IMR-90 (cell line): ENCODE measurements around the gene MGAT5. TPM values are rescaled to one million over a fixed set of nuclear protein-coding genes. Genes with fewer than 3 reads are reported as not detected.

ENCODE experiments used
- ATAC-seq: fragments of 200-7000 bp; cut with Tn5 transposase; 2 replicates; pipeline ENCODE4 v1.9.1; 2020; ENCODE audit warnings: low read depth, mild to moderate bottlenecking, moderate library complexity
- BruUV-seq: library from RNA; stranded (reverse); fragments of 400-500 nt; replicated peaks from 2 replicates; lab custom pipeline; 2021; lab: Mats Ljungman, UMichigan
- CTCF ChIA-PET: fragments of 300-600 bp; formaldehyde crosslinking; extraction: SDS; loops from one replicate; lab custom pipeline; 2021; ENCODE audit warnings: antibody characterized with exemption; lab: Yijun Ruan, JAX
- POLR2A ChIA-PET: fragments of 300-600 bp; sonication (Branson Sonifier 250); formaldehyde crosslinking; loops from one replicate; lab custom pipeline; 2022; ENCODE audit warnings: antibody characterized with exemption; ENCODE audit not compliant: unreplicated experiment; lab: Charles Lee
- DNase-seq: peaks from one replicate; pipeline ENCODE4 v3.0.0; 2013
- H2AFZ ChIP-seq: replicated peaks from 2 replicates; pipeline ENCODE3; 2013; ENCODE audit warnings: low read length, mild to moderate bottlenecking; ENCODE audit not compliant: poor library complexity
- H2AK5ac ChIP-seq: 2 replicates; pipeline ENCODE4 v1.6.1; 2013; ENCODE audit warnings: low read depth, low read length, inconsistent platforms
- H2AK9ac ChIP-seq: replicated peaks from 2 replicates; pipeline ENCODE3; 2013; ENCODE audit warnings: mild to moderate bottlenecking, low read depth, low read length, moderate library complexity; ENCODE audit not compliant: poor library complexity
- H2BK120ac ChIP-seq: 2 replicates; pipeline ENCODE4 v1.6.1; 2013; ENCODE audit warnings: low read depth, low read length, inconsistent platforms
- H2BK15ac ChIP-seq: 3 replicates; pipeline ENCODE4 v1.6.1; 2013; ENCODE audit warnings: low read depth, low read length, inconsistent platforms
- H2BK20ac ChIP-seq: 2 replicates; pipeline ENCODE4 v1.6.1; 2013; ENCODE audit warnings: low read depth, mild to moderate bottlenecking, inconsistent platforms, low read length, moderate library complexity
- H2BK5ac ChIP-seq: 2 replicates; pipeline ENCODE4 v1.6.1; 2013; ENCODE audit warnings: mild to moderate bottlenecking, low read depth, low read length, inconsistent platforms; ENCODE audit not compliant: poor library complexity, severe bottlenecking
- H3K14ac ChIP-seq: replicated peaks from 2 replicates; pipeline ENCODE4 v1.6.1; 2013; ENCODE audit warnings: low read depth, low read length, inconsistent platforms
- H3K18ac ChIP-seq: 2 replicates; pipeline ENCODE4 v1.6.1; 2013; ENCODE audit warnings: low read depth, low read length, control low read depth
- H3K23ac ChIP-seq: 2 replicates; pipeline ENCODE4 v1.6.1; 2013; ENCODE audit warnings: low read depth, low read length, inconsistent platforms
- H3K27ac ChIP-seq: 2 replicates; pipeline ENCODE4 v1.5.1; 2013; ENCODE audit warnings: mild to moderate bottlenecking, control low read depth, low read length; ENCODE audit not compliant: insufficient read depth
- H3K27me3 ChIP-seq: 2 replicates; pipeline ENCODE4 v1.6.1; 2013; ENCODE audit warnings: low read length; ENCODE audit not compliant: control insufficient read depth, insufficient read depth
- H3K36me3 ChIP-seq: 2 replicates; pipeline ENCODE4 v1.6.1; 2013; ENCODE audit warnings: low read length, mixed read lengths; ENCODE audit not compliant: control insufficient read depth, insufficient read depth
- H3K4ac ChIP-seq: 2 replicates; pipeline ENCODE4 v1.6.1; 2013; ENCODE audit warnings: low read depth, low read length, inconsistent platforms
- H3K4me1 ChIP-seq: 2 replicates; pipeline ENCODE4 v1.6.1; 2013; ENCODE audit warnings: low read length, mixed read lengths; ENCODE audit not compliant: control insufficient read depth, insufficient read depth
- H3K4me2 ChIP-seq: 2 replicates; pipeline ENCODE4 v1.6.1; 2013; ENCODE audit warnings: low read depth, mild to moderate bottlenecking, control low read depth, low read length, moderate library complexity
- H3K4me3 ChIP-seq: 2 replicates; pipeline ENCODE4 v1.5.1; 2013; ENCODE audit warnings: low read depth, mild to moderate bottlenecking, control low read depth, low read length, moderate library complexity; ENCODE audit not compliant: insufficient read depth
- H3K56ac ChIP-seq: 2 replicates; pipeline ENCODE4 v1.6.1; 2013; ENCODE audit warnings: low read length, inconsistent platforms; ENCODE audit not compliant: insufficient read depth; ENCODE audit errors: extremely low read depth
- H3K79me1 ChIP-seq, 2 experiments: 2 replicates each; pipeline ENCODE4 v1.6.1; 2013; ENCODE audit warnings: low read length in 2 of 2, inconsistent platforms in 1 of 2, low read depth in 1 of 2
- H3K9ac ChIP-seq: 2 replicates; pipeline ENCODE4 v1.6.1; 2013; ENCODE audit warnings: low read depth, low read length, control low read depth
- H3K9me1 ChIP-seq: 2 replicates; pipeline ENCODE4 v1.6.1; 2013; ENCODE audit warnings: low read length, inconsistent platforms; ENCODE audit not compliant: insufficient read depth
- H3K9me3 ChIP-seq: 2 replicates; pipeline ENCODE4 v1.6.1; 2013; ENCODE audit warnings: low read length; ENCODE audit not compliant: control insufficient read depth, insufficient read depth
- H4K20me1 ChIP-seq: 2 replicates; pipeline ENCODE4 v1.6.1; 2013; ENCODE audit warnings: low read length, inconsistent platforms; ENCODE audit not compliant: insufficient read depth
- H4K5ac ChIP-seq: 2 replicates; pipeline ENCODE4 v1.6.1; 2013; ENCODE audit warnings: mild to moderate bottlenecking, low read depth, low read length, control low read depth
- H4K8ac ChIP-seq, 2 experiments: 2 replicates each; pipeline ENCODE4 v1.6.1; 2013; ENCODE audit warnings: low read depth in 2 of 2, low read length in 2 of 2, control low read depth in 1 of 2, inconsistent platforms in 1 of 2
- H4K91ac ChIP-seq: 2 replicates; pipeline ENCODE4 v1.6.1; 2013; ENCODE audit warnings: low read depth, low read length, inconsistent platforms; ENCODE audit not compliant: insufficient read depth
- BHLHE40 ChIP-seq: fragments of 150-350 bp; IDR thresholded peaks from 2 replicates; pipeline ENCODE4 v1.6.1; 2016; ENCODE audit warnings: mild to moderate bottlenecking, low read depth, low read length
- CEBPB ChIP-seq: IDR thresholded peaks from 2 replicates; pipeline ENCODE4 v1.6.1; 2012; ENCODE audit warnings: low read depth, low read length, improper control_type of control experiment
- CHD1 ChIP-seq: IDR thresholded peaks from 2 replicates; pipeline ENCODE4 v1.6.1; 2012; ENCODE audit warnings: low read depth, low read length, improper control_type of control experiment
- ELK1 ChIP-seq: fragments of 150-350 bp; IDR thresholded peaks from 2 replicates; pipeline ENCODE4 v1.6.1; 2016; ENCODE audit warnings: low read depth, mild to moderate bottlenecking, low read length, moderate library complexity, borderline replicate concordance
- MAFK ChIP-seq: IDR thresholded peaks from 2 replicates; pipeline ENCODE4 v1.6.1; 2012; ENCODE audit warnings: low read depth, low read length, improper control_type of control experiment
- MXI1 ChIP-seq: IDR thresholded peaks from 2 replicates; pipeline ENCODE4 v1.6.1; 2012; ENCODE audit warnings: low read depth, mild to moderate bottlenecking, low read length, moderate library complexity, borderline replicate concordance
- NFE2L2 ChIP-seq: fragments of 150-350 bp; IDR thresholded peaks from 2 replicates; pipeline ENCODE4 v1.6.1; 2016; ENCODE audit warnings: low read depth, mild to moderate bottlenecking, low read length
- POLR2A ChIP-seq: IDR thresholded peaks from 2 replicates; pipeline ENCODE4 v1.6.1; 2012; ENCODE audit warnings: mild to moderate bottlenecking, low read depth, low read length
- RCOR1 ChIP-seq: IDR thresholded peaks from 2 replicates; pipeline ENCODE4 v1.6.1; 2012; ENCODE audit warnings: mild to moderate bottlenecking, low read length, improper control_type of control experiment; ENCODE audit not compliant: insufficient replicate concordance
- RFX5 ChIP-seq: IDR thresholded peaks from 2 replicates; pipeline ENCODE4 v1.8.0; 2012; ENCODE audit warnings: low read depth, mild to moderate bottlenecking, low read length, moderate library complexity
- SMC3 ChIP-seq: fragments of 150-350 bp; IDR thresholded peaks from 2 replicates; pipeline ENCODE4 v1.6.1; 2016; ENCODE audit warnings: low read depth, mild to moderate bottlenecking, antibody characterized with exemption, low read length, moderate library complexity
- WGBS, 2 experiments: methylation state at CpG; one replicate each; pipeline versions ENCODE4 v1.1.5 to v1.1.7; 2013; ENCODE audit warnings: missing lambda C conversion rate in 2 of 2; ENCODE audit not compliant: insufficient read length in 1 of 2; ENCODE audit errors: extremely low coverage in 2 of 2; 5-methylcytosine and 5-hydroxymethylcytosine counted together
- dilution Hi-C: fragments of 300-500 bp; cut with HindIII; formaldehyde crosslinking; loops from one replicate; pipeline ENCODE4 v1.14.3; 2018; ENCODE audit warnings: low sequenced_read_pairs; ENCODE audit not compliant: unreplicated experiment
- in situ Hi-C: fragments of 300-500 bp; cut with MboI; formaldehyde crosslinking; loops from 3 replicates; pipeline ENCODE4 v1.14.3; 2019; ENCODE audit warnings: low sequenced_read_pairs, inconsistent platforms, mixed read lengths
- intact Hi-C: fragments of 100-400 bp; cut with micrococcal nuclease; formaldehyde crosslinking; loops from 2 replicates; pipeline ENCODE4 v1.10.0; 2022
- polyA plus RNA-seq, 3 experiments: library from polyadenylated mRNA; depleted of rRNA; stranded (reverse); fragments of >200 nt; gene quantifications; 2 replicates each; pipeline ENCODE4 v1.2.3, GENCODE V29; 2012; ENCODE audit warnings: low replicate concordance in 1 of 3
- total RNA-seq: library from RNA; depleted of rRNA; stranded (reverse); fragments of >200 nt; gene quantifications from 2 replicates; pipeline ENCODE4 v1.2.3, GENCODE V29; 2012
- TF ChIP-seq, protein P1 (sequence below): conservative IDR thresholded peaks from 2 replicates; pipeline ENCODE4 v1.5.1; 2012; ENCODE audit warnings: mild to moderate bottlenecking, low read depth, low read length, improper control_type of control experiment
- TF ChIP-seq, protein P2 (sequence below): fragments of 150-350 bp; IDR thresholded peaks from 2 replicates; pipeline ENCODE4 v1.6.1; 2017; ENCODE audit warnings: mild to moderate bottlenecking, antibody characterized with exemption, low read length, low read depth

The MGAT5 gene
- total and polyA plus RNA-seq, 2 of the 4 experiments (the other 2 are of a cell fraction): 22.9 to 59.9 TPM

- Histone ChIP-seq H3K36me3 (peaks cover 12% of the 10 kb centered on the region), H2BK15ac (peak overlapping the region; percentile 29; the same call in 1 of the 3 replicates), H3K4me2 (no peak overlapping the region), H2BK120ac (no peak overlapping the region), H3K9me1 (peaks cover 42% of the 10 kb centered on the region), H2BK5ac (no peak overlapping the region), H3K14ac (0 out of 2 replicates have a peak overlapping the region, but pooled peaks have one; percentile 20), H2AK9ac (no peak overlapping the region), H3K23ac (no peak overlapping the region; the same call in 1 of the 2 replicates), H3K9ac (no peak overlapping the region), H3K27me3 (no peaks in the 10 kb centered on the region), H4K20me1 (peaks cover 49% of the 10 kb centered on the region), H2AK5ac (no peak overlapping the region), H4K5ac (no peak overlapping the region), H2AFZ (no peak overlapping the region), H3K79me1 (peaks cover 39 to 76% of the 10 kb centered on the region in 2 experiments), H3K56ac (no peak overlapping the region), H3K4me1 (peaks cover 34% of the 10 kb centered on the region), H3K27ac (no peak overlapping the region), H3K4ac (peak overlapping the region; percentile 6; the same call in 1 of the 2 replicates), H4K8ac (peak overlapping the region in 1 of 2 experiments; percentile 22; a peak in 2 of 4 replicates), H3K18ac (peak overlapping the region; percentile 70; the same call in 1 of the 2 replicates), H3K4me3 (no peak overlapping the region), H3K9me3 (no peaks in the 10 kb centered on the region), H4K91ac (no peak overlapping the region; the same call in 1 of the 2 replicates), H2BK20ac (peak overlapping the region; percentile 17; the same call in 1 of the 2 replicates)
- 100% methylated on average over 1 of the region's 7 CpGs; no CpG with 5 or more reads in 1 of the 2 experiments for WGBS, 2 experiments
- no peak for DNase-seq
- POLR2A ChIA-PET: no interaction called here
- no TSS peak for BruUV-seq
- CTCF ChIA-PET: no interaction called here
- intact Hi-C loops (no loop called here), in situ Hi-C loops (no loop called here), dilution Hi-C loops (no loop called here)
- no peak for ATAC-seq
- TF ChIP-seq BHLHE40 (no peak), CHD1 (no peak), NFE2L2 (no peak), CEBPB (no peak), MAFK (no peak), RFX5 (no peak), ELK1 (no peak), POLR2A (no peak), SMC3 (no peak), RCOR1 (no peak), MXI1 (no peak)
- TF ChIP-seq, protein P1, sequence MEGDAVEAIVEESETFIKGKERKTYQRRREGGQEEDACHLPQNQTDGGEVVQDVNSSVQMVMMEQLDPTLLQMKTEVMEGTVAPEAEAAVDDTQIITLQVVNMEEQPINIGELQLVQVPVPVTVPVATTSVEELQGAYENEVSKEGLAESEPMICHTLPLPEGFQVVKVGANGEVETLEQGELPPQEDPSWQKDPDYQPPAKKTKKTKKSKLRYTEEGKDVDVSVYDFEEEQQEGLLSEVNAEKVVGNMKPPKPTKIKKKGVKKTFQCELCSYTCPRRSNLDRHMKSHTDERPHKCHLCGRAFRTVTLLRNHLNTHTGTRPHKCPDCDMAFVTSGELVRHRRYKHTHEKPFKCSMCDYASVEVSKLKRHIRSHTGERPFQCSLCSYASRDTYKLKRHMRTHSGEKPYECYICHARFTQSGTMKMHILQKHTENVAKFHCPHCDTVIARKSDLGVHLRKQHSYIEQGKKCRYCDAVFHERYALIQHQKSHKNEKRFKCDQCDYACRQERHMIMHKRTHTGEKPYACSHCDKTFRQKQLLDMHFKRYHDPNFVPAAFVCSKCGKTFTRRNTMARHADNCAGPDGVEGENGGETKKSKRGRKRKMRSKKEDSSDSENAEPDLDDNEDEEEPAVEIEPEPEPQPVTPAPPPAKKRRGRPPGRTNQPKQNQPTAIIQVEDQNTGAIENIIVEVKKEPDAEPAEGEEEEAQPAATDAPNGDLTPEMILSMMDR: no peak
- TF ChIP-seq, protein P2, sequence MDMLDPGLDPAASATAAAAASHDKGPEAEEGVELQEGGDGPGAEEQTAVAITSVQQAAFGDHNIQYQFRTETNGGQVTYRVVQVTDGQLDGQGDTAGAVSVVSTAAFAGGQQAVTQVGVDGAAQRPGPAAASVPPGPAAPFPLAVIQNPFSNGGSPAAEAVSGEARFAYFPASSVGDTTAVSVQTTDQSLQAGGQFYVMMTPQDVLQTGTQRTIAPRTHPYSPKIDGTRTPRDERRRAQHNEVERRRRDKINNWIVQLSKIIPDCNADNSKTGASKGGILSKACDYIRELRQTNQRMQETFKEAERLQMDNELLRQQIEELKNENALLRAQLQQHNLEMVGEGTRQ: no peak
These were observed 5.0 kb downstream of the MGAT5 start for GRCh38 chr2:134258684-134259388.
